Measurements from ENCODE around the gene PLXNB1.
"Not testable (repeated sequence)": the region's sequence is repeated elsewhere in the genome, so short reads cannot be mapped to it uniquely, and the experiment has no call there.

Gene PLXNB1

GRCh38 chr3:48404440-48405342 lies 25.2 kb downstream of the PLXNB1 start:
- DNase-seq, result no peak

GRCh38 chr3:48403533-48404439 lies 26.1 kb downstream of the PLXNB1 start:
- DNase-seq, result no peak

- DNase-seq, result no peak
Observed at GRCh38 chr3:48402907-48403306, 27.0 kb downstream of the PLXNB1 start.

GRCh38 chr3:48402281-48402732 lies 27.6 kb downstream of the PLXNB1 start:
- DNase-seq, result no peak

- DNase-seq, result not testable (repeated sequence)
Observed at GRCh38 chr3:48401434-48401901, 28.4 kb downstream of the PLXNB1 start.

GRCh38 chr3:48400824-48401433 lies 29.0 kb downstream of the PLXNB1 start:
- no peak for DNase-seq

GRCh38 chr3:48399387-48400172 lies 30.3 kb downstream of the PLXNB1 start:
- DNase-seq, result no peak

GRCh38 chr3:48398701-48399386 lies 31.0 kb downstream of the PLXNB1 start:
- no peak for DNase-seq

- no peak for DNase-seq
Observed at GRCh38 chr3:48397767-48398681, 31.9 kb downstream of the PLXNB1 start.

- no peak for DNase-seq
Observed at GRCh38 chr3:48395714-48396113, 34.2 kb downstream of the PLXNB1 start.

GRCh38 chr3:48394391-48394790 lies 35.5 kb downstream of the PLXNB1 start:
- no peak for DNase-seq

GRCh38 chr3:48388966-48389365 lies 40.9 kb downstream of the PLXNB1 start:
- no peak for DNase-seq

- no peak for DNase-seq
Observed at GRCh38 chr3:48387634-48388033, 42.3 kb downstream of the PLXNB1 start.

GRCh38 chr3:48372862-48373435 lies 56.9 kb downstream of the PLXNB1 start:
- no peak for DNase-seq

GRCh38 chr3:48372377-48372770 lies 57.5 kb downstream of the PLXNB1 start:
- no peak for DNase-seq

- DNase-seq, result no peak
Observed at GRCh38 chr3:48371651-48372376, 58.1 kb downstream of the PLXNB1 start, which contains the start of gene FBXW12. Gene FBXW12 (plus strand): TSS chr3:48372219. CDS start chr3:48372768, 549 bp downstream.

GRCh38 chr3:48370333-48370713 lies 59.6 kb downstream of the PLXNB1 start:
- no peak for DNase-seq

GRCh38 chr3:48369693-48370332 lies 60.1 kb downstream of the PLXNB1 start:
- no peak for DNase-seq

- peak; percentile 42 for DNase-seq
Observed at GRCh38 chr3:48367201-48367600, 62.7 kb downstream of the PLXNB1 start.
